Measurements from ENCODE around the gene FAM209A.

FAM209A gene

DNA sequence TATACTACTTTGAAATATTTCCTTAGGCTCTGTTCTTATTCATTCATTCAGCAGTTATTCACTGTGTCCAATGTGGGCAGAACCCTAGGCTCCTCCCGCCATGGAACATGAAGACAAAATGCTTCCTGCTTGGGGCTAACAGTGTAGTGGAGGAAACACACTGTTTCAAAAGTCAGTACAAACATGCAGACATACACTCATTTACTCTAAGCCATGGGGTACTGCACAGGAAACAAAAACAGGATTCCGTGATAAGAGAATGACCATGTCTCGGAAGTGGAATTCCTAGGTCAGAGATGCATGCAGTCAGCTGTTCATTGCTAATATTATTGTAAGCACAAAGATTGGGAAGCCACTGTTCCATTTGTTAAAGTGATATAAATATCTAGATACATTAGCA is 18.4 kb upstream of the FAM209A start:
- in situ Hi-C loops (cut with HindIII; ENCODE audit: low sequenced_read_pairs): no loop called here
- no peak for DNase-seq (ENCODE audit: low read depth)
- H3K4me3 ChIP-seq (ENCODE audit: low read depth, low read length): no peak overlapping the region
- TF ChIP-seq, protein P1, sequence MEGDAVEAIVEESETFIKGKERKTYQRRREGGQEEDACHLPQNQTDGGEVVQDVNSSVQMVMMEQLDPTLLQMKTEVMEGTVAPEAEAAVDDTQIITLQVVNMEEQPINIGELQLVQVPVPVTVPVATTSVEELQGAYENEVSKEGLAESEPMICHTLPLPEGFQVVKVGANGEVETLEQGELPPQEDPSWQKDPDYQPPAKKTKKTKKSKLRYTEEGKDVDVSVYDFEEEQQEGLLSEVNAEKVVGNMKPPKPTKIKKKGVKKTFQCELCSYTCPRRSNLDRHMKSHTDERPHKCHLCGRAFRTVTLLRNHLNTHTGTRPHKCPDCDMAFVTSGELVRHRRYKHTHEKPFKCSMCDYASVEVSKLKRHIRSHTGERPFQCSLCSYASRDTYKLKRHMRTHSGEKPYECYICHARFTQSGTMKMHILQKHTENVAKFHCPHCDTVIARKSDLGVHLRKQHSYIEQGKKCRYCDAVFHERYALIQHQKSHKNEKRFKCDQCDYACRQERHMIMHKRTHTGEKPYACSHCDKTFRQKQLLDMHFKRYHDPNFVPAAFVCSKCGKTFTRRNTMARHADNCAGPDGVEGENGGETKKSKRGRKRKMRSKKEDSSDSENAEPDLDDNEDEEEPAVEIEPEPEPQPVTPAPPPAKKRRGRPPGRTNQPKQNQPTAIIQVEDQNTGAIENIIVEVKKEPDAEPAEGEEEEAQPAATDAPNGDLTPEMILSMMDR (IDR thresholded peaks at IDR 0.05; ENCODE audit: low read depth, low read length, missing control alignments): no peak

GRCh38 chr20:56511926-56512325 is 12.6 kb upstream of the FAM209A start:
- TF ChIP-seq, protein P1 (IDR thresholded peaks at IDR 0.05; ENCODE audit: low read depth, low read length, missing control alignments): no peak
- DNase-seq (ENCODE audit: low read depth): no peak
- H3K4me3 ChIP-seq (ENCODE audit: low read depth, low read length): no peak overlapping the region
- in situ Hi-C loops (cut with HindIII; ENCODE audit: low sequenced_read_pairs): no loop called here

- in situ Hi-C loops (cut with HindIII; ENCODE audit: low sequenced_read_pairs): no loop called here
- no peak for DNase-seq (ENCODE audit: low read depth)
Observed at GRCh38 chr20:56513161-56514150, 11.1 kb upstream of the FAM209A start.

DNA sequence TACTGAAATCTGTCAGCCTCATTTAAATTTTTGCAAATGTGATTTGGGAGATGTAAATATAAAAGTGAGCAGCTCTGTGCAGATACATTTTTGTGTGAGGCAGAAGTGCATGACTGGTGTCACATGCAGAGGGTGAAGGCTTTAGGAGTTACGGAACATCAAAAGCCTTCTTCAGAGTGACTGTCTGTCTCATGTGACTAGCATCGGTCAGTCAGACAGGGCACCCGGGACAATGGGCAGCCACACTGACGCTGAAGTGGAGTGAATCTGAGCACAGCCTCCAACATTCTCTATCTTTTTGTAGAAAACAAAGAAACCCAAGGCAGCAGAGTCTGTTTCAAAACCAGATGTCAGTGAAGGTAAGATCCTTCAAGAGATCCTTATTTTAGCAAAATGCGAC is 7.9 kb upstream of the FAM209A start:
- no peak for DNase-seq (ENCODE audit: low read depth)
- TF ChIP-seq, protein P1 (IDR thresholded peaks at IDR 0.05; ENCODE audit: low read depth, low read length, missing control alignments): no peak
- H3K4me3 ChIP-seq (ENCODE audit: low read depth, low read length): no peak overlapping the region
- in situ Hi-C loops (cut with HindIII; ENCODE audit: low sequenced_read_pairs): no loop called here

More at GRCh38 chr20:56513161-56514150, 11.1 kb upstream of the FAM209A start:
- TF ChIP-seq, protein P1 (IDR thresholded peaks at IDR 0.05; ENCODE audit: low read depth, low read length, missing control alignments): no peak
- H3K4me3 ChIP-seq (ENCODE audit: low read depth, low read length): no peak overlapping the region

DNA sequence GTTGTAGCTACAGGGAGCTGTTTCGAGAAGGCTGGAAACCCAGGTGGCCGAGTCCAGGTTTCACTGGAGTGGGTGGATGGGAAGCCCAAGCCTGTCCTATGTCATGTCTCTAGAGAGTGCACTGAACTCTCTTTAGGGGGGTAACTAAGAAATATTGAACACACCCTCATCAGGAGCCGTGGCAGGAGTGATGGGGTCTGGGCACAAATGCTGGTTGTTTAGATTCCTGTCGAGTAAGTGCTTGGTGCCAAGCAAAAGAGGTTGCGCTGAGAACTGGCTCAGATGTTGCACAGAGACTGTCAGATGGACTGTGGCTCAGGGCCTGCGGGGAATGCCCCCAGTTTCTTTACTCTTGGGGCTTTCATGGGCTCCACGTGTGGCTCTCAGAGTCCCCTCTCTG is 7.3 kb upstream of the FAM209A start:
- H3K4me3 ChIP-seq (ENCODE audit: low read depth, low read length): no peak overlapping the region
- TF ChIP-seq, protein P1 (IDR thresholded peaks at IDR 0.05; ENCODE audit: low read depth, low read length, missing control alignments): no peak
- in situ Hi-C loops (cut with HindIII; ENCODE audit: low sequenced_read_pairs): no loop called here
- DNase-seq (ENCODE audit: low read depth): no peak

DNA sequence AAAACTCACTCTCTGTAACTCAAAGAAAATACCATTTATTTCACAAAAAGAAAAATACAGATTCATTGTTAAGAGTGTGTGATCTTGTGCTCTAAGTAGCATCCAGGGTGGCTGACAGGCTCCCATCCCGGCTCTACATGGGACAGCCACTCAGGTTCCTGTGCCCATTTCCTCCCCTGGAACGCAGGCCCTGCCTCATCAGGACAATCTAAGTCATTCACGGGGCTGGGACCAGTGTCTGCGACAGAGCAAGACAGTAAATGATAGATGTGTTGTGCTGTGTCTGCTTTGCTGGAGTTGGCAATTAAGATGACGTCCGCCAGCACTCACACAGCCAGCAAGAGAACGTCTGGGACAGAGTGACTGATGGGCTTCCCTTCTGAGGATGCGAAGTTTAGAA is 6.9 kb upstream of the FAM209A start:
- in situ Hi-C loops (cut with HindIII; ENCODE audit: low sequenced_read_pairs): no loop called here
- TF ChIP-seq, protein P1 (IDR thresholded peaks at IDR 0.05; ENCODE audit: low read depth, low read length, missing control alignments): no peak
- no peak for DNase-seq (ENCODE audit: low read depth)
- H3K4me3 ChIP-seq (ENCODE audit: low read depth, low read length): no peak overlapping the region
